Measurements from ENCODE around the gene CDR2. TPM values are rescaled to one million over a fixed set of nuclear protein-coding genes. Genes with fewer than 3 reads are reported as not detected.
A peak's percentile ranks its signal among the peaks of the same experiment; 100 is the strongest.

CDR2 gene
- total and polyA plus RNA-seq, 2 of the 13 experiments (the other 11 are each of a cell fraction or from before 2014, with no cell fraction given) = 59.0 to 78.9 TPM

- TF ChIP-seq ATF2 (CRISPR knock-in tag; IDR thresholded peaks at IDR 0.05) (0 out of 2 replicates have a peak, but pooled peaks have one; percentile 5), KLF6 (CRISPR knock-in tag; IDR thresholded peaks at IDR 0.05) (no peak), ZNF883 (CRISPR knock-in tag; IDR thresholded peaks at IDR 0.05; ENCODE audit: not compliant biosample characterization) (no peak), HNF4G (IDR thresholded peaks at IDR 0.05; ENCODE audit: borderline replicate concordance, low read depth, low read length) (no peak), HNF4G (CRISPR knock-in tag; IDR thresholded peaks at IDR 0.05; ENCODE audit: borderline replicate concordance, low read depth) (peak; percentile 80; the same call in 1 of the 2 replicates), RFXAP (CRISPR knock-in tag; IDR thresholded peaks at IDR 0.05; ENCODE audit: borderline replicate concordance) (no peak), SNAI1 (CRISPR knock-in tag; IDR thresholded peaks at IDR 0.05; ENCODE audit: borderline replicate concordance) (0 out of 2 replicates have a peak, but pooled peaks have one; percentile 4), ZNF20 (CRISPR knock-in tag; IDR thresholded peaks at IDR 0.05) (no peak), ZNF432 (CRISPR knock-in tag; IDR thresholded peaks at IDR 0.05; ENCODE audit: borderline replicate concordance) (no peak), MXD1 (CRISPR knock-in tag; IDR thresholded peaks at IDR 0.05) (0 out of 2 replicates have a peak, but pooled peaks have one; percentile 9), ZNF616 (CRISPR knock-in tag; IDR thresholded peaks at IDR 0.05; ENCODE audit: low read depth) (no peak), RCOR2 (CRISPR knock-in tag; IDR thresholded peaks at IDR 0.05) (peak; percentile 64), POLR2A (IDR thresholded peaks at IDR 0.05; ENCODE audit: insufficient read depth in 1 of 2, low read depth in 2 of 2, low read length in 2 of 2) (no peak), ZNF124 (CRISPR knock-in tag; IDR thresholded peaks at IDR 0.05) (no peak), KLF15 (CRISPR knock-in tag; IDR thresholded peaks at IDR 0.05; ENCODE audit: borderline replicate concordance) (no peak), ZNF382 (CRISPR knock-in tag; IDR thresholded peaks at IDR 0.05; ENCODE audit: borderline replicate concordance) (no peak), ZNF121 (CRISPR knock-in tag; IDR thresholded peaks at IDR 0.05) (no peak), ZNF550 (CRISPR knock-in tag; IDR thresholded peaks at IDR 0.05; ENCODE audit: borderline replicate concordance) (peak; percentile 94), SMAD9 (CRISPR knock-in tag; IDR thresholded peaks at IDR 0.05) (no peak), SMAD3 (CRISPR knock-in tag; IDR thresholded peaks at IDR 0.05) (no peak), ZNF430 (CRISPR knock-in tag; IDR thresholded peaks at IDR 0.05) (peak; percentile 22; the same call in 1 of the 2 replicates)
- TF ChIP-seq, protein P1, sequence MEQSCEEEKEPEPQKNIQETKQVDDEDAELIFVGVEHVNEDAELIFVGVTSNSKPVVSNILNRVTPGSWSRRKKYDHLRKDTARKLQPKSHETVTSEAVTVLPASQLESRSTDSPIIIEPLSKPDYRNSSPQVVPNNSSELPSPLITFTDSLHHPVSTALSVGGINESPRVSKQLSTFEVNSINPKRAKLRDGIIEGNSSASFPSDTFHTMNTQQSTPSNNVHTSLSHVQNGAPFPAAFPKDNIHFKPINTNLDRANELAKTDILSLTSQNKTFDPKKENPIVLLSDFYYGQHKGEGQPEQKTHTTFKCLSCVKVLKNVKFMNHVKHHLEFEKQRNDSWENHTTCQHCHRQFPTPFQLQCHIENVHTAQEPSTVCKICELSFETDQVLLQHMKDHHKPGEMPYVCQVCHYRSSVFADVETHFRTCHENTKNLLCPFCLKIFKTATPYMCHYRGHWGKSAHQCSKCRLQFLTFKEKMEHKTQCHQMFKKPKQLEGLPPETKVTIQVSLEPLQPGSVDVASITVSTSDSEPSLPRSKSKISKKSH (CRISPR knock-in tag; IDR thresholded peaks at IDR 0.05; ENCODE audit: borderline replicate concordance) = peak; percentile 66; the same call in 1 of the 2 replicates
- TF ChIP-seq, protein P2, sequence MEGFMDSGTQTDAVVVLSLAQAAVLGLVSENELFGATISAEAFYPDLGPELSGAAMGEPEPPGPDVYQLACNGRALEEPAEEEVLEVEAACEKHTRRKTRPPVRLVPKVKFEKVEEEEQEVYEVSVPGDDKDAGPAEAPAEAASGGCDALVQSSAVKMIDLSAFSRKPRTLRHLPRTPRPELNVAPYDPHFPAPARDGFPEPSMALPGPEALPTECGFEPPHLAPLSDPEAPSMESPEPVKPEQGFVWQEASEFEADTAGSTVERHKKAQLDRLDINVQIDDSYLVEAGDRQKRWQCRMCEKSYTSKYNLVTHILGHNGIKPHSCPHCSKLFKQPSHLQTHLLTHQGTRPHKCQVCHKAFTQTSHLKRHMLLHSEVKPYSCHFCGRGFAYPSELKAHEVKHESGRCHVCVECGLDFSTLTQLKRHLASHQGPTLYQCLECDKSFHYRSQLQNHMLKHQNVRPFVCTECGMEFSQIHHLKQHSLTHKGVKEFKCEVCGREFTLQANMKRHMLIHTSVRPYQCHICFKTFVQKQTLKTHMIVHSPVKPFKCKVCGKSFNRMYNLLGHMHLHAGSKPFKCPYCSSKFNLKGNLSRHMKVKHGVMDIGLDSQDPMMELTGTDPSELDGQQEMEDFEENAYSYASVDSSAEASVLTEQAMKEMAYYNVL (CRISPR knock-in tag; IDR thresholded peaks at IDR 0.05; ENCODE audit: borderline replicate concordance) = no peak; the same call in 1 of the 2 replicates
These were observed 921 bp upstream of the CDR2 start (continued) for GRCh38 chr16:22375117-22375962.

All from HepG2 (cell line).